Stimulated activated CD4-positive, alpha-beta T cell treated with anti-CD3 and anti-CD28 coated beads, TNF-alpha, amount 100 ng/mL, for 24 hours (primary cell): ENCODE data around the gene THRB.

ENCODE experiments used
- DNase-seq, 3 experiments: peaks; one replicate each; pipeline ENCODE4 v3.0.0-alpha.2; 2020; ENCODE audit warnings: low read depth in 3 of 3

The THRB gene

DNA sequence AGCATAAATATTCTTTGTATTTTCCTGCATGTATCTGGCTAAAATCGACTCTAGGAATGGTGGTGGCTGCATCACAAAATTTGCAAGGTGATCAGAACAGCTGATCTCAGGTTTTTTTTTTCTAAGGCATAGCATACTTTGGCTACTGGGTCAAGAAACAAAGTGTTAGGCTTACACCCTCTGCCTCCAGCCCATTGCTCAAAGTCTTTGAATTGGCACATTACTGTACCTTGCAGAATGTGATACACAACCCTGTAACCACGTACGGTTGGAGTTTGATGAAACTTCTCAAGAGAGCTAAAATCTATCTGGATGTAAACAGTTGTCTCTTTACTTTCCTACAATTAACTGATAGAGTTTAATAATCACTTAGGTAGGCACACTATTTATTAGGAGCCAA, 188.1 kb downstream of the THRB start:
- no peak for DNase-seq

- DNase-seq: no peak
These were observed 188.7 kb downstream of the THRB start for GRCh38 chr3:24305795-24306467.

GRCh38 chr3:24303057-24303754, 191.4 kb downstream of the THRB start:
- no peak for DNase-seq

- no peak for DNase-seq
These were observed 192.3 kb downstream of the THRB start for GRCh38 chr3:24302396-24302795.

DNA sequence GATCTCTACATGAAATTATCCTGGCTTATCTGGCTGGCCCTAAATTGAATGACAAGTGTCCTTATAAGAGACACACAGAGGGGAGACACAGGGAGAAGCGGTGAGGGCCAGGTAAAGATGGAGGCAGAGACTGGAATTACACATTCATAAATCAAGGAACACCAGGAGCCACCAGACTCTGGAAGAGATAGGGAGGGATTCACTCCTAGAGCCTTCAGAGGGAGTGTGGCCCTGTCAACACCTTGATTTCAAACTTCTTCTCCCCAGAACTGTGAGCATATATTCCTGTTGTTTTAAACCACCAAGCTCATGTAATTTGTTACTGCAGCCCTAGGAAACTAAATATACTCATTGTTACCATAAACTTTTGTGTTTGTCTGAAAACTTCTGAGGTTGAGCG, 193.7 kb downstream of the THRB start:
- no peak for DNase-seq

- DNase-seq: no peak
These were observed 194.6 kb downstream of the THRB start for GRCh38 chr3:24299806-24300626.

DNA sequence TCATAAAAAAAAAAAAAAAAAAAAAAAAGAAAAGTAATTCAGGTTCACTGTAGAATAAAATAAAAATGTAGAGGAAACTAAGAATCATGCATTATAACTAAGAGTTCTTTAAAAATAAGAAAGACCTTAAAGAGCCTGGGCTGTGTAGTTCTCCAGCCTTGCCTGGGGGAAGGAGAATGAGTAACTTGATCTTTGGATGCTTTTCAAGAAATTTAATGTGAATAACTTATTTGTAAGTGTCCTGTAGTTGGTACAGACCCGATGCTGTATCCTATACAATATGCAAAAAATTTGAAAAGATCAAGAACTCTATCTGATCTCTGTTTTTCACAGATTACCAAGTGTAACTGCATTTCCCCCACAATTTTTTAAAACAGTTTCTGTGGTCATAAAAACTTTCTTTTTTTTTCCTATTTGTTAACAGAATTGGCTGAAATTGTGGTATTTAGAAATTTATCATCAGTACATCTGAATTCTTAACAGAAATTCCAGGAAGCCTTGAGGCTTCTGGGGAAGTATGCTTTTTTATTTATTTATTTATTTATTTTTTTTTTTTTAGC, 195.3 kb downstream of the THRB start:
- DNase-seq: no peak

- DNase-seq: no peak
These were observed 198.0 kb downstream of the THRB start for GRCh38 chr3:24296441-24297205.

GRCh38 chr3:24294150-24294549, 200.5 kb downstream of the THRB start:
- no peak for DNase-seq

DNA sequence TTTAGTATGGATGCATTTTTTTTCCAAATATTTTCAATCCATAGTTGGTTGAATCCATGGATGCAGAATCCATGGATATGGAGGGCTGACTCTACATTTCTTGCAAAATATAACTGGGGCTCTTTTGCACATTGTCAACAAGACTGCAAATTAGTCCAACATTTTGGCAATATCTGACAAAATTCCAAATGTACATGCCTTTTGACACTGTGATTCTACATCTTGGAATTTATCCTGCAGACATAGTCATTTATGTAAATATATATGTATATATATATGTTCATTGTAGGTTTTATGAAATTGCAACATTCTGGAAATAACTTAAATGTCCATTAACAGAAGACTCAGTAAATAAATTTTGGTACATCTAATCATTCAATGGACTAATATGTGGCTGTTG, 203.0 kb downstream of the THRB start:
- DNase-seq: no peak

DNA sequence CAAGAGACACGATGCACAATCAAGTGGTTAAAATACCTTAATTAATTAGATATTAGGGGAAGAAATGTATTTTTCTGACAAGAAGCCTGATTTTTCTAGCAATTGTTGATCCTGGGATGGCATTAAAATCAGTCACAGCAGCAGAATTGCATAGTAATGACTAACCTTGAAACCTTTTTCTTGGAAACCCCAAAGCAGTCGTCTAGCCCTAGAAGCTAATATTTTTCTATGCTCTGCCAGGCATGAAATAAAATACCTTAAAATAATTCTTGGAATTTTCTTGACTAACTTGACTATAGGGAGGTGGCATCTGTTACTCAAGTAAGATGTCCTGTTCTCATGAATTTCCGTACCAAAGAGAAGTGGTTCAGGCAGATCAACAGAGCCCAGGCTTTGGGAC, 204.1 kb downstream of the THRB start:
- DNase-seq: no peak

- DNase-seq: no peak
These were observed 206.0 kb downstream of the THRB start for GRCh38 chr3:24288496-24289236.

DNA sequence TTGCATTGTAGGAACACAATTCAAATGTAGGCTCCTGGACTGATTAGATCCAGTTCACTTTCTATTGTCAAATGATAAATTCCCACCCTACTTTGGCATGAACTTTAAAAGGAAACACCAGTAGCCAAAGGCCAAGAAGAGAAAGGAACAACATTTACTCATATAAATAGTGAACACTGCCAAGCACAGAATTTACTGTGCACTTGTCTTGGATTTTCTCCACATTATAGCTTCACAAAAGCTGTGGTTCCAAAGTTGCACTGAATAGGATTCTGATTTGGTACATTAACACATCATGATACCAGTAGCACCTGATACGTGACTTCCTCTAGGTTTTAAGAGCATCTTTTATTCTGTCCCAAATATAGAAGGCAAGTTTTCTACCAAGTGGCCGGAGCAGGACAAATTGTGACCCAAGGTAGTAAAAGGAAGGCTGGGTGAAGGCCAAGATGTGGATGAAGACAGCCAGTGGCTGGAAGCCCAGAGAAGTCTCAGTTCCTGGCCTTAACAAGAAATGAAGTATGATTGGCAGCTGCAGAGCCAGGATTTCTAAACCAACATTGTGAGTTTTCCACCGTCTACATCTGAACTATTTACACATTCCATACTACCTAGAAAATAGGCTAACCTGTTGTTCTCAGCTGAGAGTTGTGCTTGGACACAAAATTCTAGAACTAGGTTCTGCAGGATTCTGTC, 206.7 kb downstream of the THRB start:
- DNase-seq: no peak

- no peak for DNase-seq
These were observed 208.2 kb downstream of the THRB start for GRCh38 chr3:24286405-24286804.

DNA sequence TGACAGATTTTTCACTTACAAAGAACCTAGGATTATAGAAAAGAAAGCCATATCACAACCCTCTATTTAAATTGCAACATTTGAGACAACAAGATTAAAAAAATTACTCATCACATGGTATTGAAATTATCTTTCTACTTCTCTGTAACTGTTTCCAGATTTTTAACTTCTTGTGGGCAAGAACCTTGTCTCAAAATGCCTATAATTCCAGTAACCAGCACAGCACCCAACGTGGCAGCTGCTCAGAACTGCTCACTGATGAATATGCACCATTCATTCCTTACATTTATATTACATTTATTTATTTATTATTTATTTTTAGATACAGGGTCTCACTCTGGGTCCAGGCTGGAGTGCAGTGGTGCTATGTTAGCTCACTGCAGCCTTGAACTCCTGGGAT, 216.1 kb downstream of the THRB start:
- DNase-seq: no peak

GRCh38 chr3:24273491-24273890, 221.2 kb downstream of the THRB start:
- DNase-seq: no peak

GRCh38 chr3:24272875-24273274, 221.8 kb downstream of the THRB start:
- DNase-seq: no peak

DNA sequence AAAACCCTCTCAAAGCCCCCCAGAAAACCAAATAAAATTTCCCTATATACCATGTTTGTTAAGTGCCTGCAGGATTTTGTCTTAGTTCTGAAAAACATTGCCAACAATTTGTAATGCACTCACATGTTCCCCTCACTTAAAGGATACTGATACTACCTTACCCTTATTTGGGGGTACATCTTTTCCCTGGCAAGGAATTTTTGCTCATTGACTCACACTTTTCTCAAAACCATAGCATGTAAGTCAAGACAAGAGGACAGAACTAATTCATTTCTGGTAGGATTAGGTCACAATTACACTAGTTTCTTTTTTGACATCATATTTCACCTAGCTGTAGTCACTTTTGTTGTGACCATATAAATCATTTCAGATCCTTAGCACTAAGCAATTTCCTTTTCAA, 222.2 kb downstream of the THRB start:
- no peak for DNase-seq

DNA sequence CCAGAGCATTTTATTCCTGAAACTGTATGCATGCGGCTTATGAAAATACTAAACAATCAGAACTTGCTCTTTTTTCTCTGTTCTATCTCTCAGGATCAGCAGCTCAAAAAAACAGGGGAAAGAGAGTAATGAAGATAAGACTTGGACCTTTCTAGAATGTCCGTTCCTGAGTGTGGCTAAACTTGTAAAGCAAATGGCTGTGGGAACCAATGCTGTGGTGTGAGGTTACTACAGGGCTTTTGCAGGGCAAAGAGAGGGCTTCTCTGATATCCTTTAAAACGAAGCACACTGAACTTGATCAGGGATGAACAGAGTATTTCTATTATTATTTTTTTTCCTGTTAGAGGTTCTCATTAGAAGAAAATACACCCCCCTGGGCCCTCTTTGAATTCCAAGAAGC, 223.4 kb downstream of the THRB start:
- DNase-seq: no peak

- no peak for DNase-seq
These were observed 223.9 kb downstream of the THRB start for GRCh38 chr3:24270744-24271143.
